Uterus (tissue), 4 donors: Measurements from ENCODE around the gene KRTAP4-9. TPM values are rescaled to one million over a fixed set of nuclear protein-coding genes. Genes with fewer than 3 reads are reported as not detected.
"Not testable (repeated sequence)": the region's sequence is repeated elsewhere in the genome, so short reads cannot be mapped to it uniquely, and the experiment has no call there.

Source experiments
- DNase-seq, 2 donors: peaks; one replicate each; pipeline ENCODE4 v3.0.0-alpha.2; 2019 to 2020
- H3K27ac ChIP-seq, 2 donors: fragments of 200-600 bp; sonication (generic); 1 replicate in 1 of 2; 2 replicates in 1 of 2; pipeline ENCODE4 v1.5.1; 2016 to 2018
- H3K27me3 ChIP-seq, 2 donors: fragments of 200-600 bp; sonication (generic); one replicate each; pipeline ENCODE4 v1.5.1; 2018 to 2019; ENCODE audit warnings: control low read depth in 1 of 2
- H3K36me3 ChIP-seq, 2 donors: fragments of 200-600 bp; sonication (generic); one replicate each; pipeline ENCODE4 v1.5.1; 2019; ENCODE audit warnings: control low read depth in 1 of 2
- H3K4me1 ChIP-seq, 2 donors: fragments of 200-600 bp; sonication (generic); one replicate each; pipeline ENCODE4 v1.5.1; 2018 to 2019; ENCODE audit warnings: control low read depth in 1 of 2
- H3K4me3 ChIP-seq, 2 donors: fragments of 200-600 bp; sonication (generic); 1 replicate in 1 of 2; 2 replicates in 1 of 2; pipeline ENCODE4 v1.5.1; 2018 to 2019; ENCODE audit warnings: mild to moderate bottlenecking in 1 of 2
- H3K9me3 ChIP-seq, 2 donors: fragments of 200-600 bp; sonication (generic); one replicate each; pipeline ENCODE4 v1.5.1; 2019; ENCODE audit warnings: control low read depth in 1 of 2
- POLR2A ChIP-seq, 2 donors: fragments of 450-650 bp; IDR thresholded peaks; one replicate each; pipeline ENCODE4 v1.6.1; 2016; ENCODE audit warnings: antibody characterized with exemption in 2 of 2, mild to moderate bottlenecking in 1 of 2, moderate library complexity in 1 of 2
- intact Hi-C: fragments of 100-400 bp; cut with DNase I; formaldehyde crosslinking; loops from one replicate; pipeline ENCODE4 v1.15.1; 2023; ENCODE audit warnings: low total_unique reads
- total RNA-seq, 4 donors: library from RNA; depleted of rRNA in 3 of 4; stranded (reverse); fragments of >200 nt in 3 of 4; gene quantifications; one replicate each; pipeline versions ENCODE4 v1.1.0 to v1.2.4, GENCODE V29; 2014 to 2023
- TF ChIP-seq, protein P1 (sequence below), 4 experiments: fragments of 200-600 bp in 2 of 4; fragments of 450-650 bp in 2 of 4; sonication (generic) in 2 of 4; IDR thresholded peaks; one replicate each; pipeline ENCODE4 v1.5.1; 2016 to 2019; ENCODE audit warnings: antibody characterized with exemption in 4 of 4, mild to moderate bottlenecking in 2 of 4, moderate library complexity in 1 of 4
- donor health status: DM: yes; HTN: yes; CAD: no.

KRTAP4-9 gene
- total RNA-seq, 4 donors from 2014 or later = not detected

DNA sequence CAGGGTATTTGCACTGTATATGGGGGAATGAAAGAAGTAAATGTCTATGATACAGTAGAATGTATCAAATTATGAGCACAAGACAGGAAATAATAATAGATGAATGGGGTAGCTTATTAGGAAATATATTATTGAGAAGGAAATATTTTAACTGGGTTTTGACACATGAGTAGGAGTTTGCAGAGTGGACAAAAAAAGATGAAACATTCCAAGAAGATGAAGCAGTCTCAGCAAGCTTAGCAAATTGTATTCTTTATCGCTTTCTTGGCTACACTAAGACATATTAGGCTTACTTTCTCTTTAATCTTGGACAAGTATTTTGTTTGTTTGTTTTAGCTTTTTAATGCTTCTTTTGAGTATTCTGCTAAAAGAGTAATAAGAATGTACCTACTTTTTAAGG lies 1.3 kb upstream of the KRTAP4-9 start:
- Histone ChIP-seq H3K9me3 (no peaks in the 10 kb centered on the region), H3K27me3 (no peaks in the 10 kb centered on the region), H3K36me3 (no peaks in the 10 kb centered on the region), H3K4me3 (no peak overlapping the region), H3K4me1 (no peaks in the 10 kb centered on the region), H3K27ac (no peak overlapping the region)
- no peak for DNase-seq
- intact Hi-C loops = no loop called here
- TF ChIP-seq, protein P1, sequence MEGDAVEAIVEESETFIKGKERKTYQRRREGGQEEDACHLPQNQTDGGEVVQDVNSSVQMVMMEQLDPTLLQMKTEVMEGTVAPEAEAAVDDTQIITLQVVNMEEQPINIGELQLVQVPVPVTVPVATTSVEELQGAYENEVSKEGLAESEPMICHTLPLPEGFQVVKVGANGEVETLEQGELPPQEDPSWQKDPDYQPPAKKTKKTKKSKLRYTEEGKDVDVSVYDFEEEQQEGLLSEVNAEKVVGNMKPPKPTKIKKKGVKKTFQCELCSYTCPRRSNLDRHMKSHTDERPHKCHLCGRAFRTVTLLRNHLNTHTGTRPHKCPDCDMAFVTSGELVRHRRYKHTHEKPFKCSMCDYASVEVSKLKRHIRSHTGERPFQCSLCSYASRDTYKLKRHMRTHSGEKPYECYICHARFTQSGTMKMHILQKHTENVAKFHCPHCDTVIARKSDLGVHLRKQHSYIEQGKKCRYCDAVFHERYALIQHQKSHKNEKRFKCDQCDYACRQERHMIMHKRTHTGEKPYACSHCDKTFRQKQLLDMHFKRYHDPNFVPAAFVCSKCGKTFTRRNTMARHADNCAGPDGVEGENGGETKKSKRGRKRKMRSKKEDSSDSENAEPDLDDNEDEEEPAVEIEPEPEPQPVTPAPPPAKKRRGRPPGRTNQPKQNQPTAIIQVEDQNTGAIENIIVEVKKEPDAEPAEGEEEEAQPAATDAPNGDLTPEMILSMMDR (IDR thresholded peaks at IDR 0.05) = no peak
- TF ChIP-seq POLR2A (IDR thresholded peaks at IDR 0.05) = no peak

DNA sequence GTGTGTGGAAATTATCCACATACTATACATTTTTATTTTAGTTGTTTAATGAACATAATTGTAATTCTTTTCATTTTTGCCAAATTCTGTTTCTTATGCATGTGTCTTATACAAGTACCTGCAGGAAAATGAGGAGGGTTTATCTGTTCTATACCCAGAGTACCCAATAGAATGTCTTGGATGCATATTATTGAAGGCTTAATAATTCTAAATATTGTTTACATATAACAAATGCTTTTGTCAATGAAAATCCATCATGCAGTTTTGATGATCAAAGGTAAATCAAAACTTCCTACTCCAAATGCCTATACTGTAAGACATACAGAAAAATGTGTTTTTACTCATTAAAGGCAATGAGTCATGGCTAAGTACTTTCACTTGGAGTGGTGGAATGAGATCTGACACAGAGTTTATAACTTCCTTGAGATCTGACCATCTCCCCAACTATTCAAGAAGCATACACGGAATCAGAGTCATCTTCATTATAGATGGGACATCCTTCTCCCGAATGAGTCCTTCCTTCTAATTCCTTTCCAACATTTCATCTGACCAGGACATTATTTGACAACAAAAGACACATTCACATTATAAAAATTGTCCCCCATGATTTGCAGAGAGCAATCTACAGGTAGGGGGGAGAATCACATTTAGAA lies 677 bp upstream of the KRTAP4-9 start:
- DNase-seq, intact Hi-C loops: not testable (repeated sequence)

GRCh38 chr17:41107941-41108450 lies 2.8 kb downstream of the KRTAP4-9 start:
- H3K36me3 ChIP-seq = no peaks in the 10 kb centered on the region
- no peak for DNase-seq
- H3K9me3 ChIP-seq = no peaks in the 10 kb centered on the region
- no peak overlapping the region for H3K4me3 ChIP-seq
- no peaks in the 10 kb centered on the region for H3K4me1 ChIP-seq
- H3K27ac ChIP-seq = no peak overlapping the region
- intact Hi-C loops = no loop called here
- no peak for TF ChIP-seq POLR2A (IDR thresholded peaks at IDR 0.05)
- TF ChIP-seq, protein P1 (IDR thresholded peaks at IDR 0.05) = no peak
- H3K27me3 ChIP-seq = no peaks in the 10 kb centered on the region

More for the DNA sequence above, 677 bp upstream of the KRTAP4-9 start:
- H3K4me1 ChIP-seq, H3K4me3 ChIP-seq, H3K27ac ChIP-seq, H3K9me3 ChIP-seq, H3K36me3 ChIP-seq, H3K27me3 ChIP-seq: not testable (repeated sequence)

DNA sequence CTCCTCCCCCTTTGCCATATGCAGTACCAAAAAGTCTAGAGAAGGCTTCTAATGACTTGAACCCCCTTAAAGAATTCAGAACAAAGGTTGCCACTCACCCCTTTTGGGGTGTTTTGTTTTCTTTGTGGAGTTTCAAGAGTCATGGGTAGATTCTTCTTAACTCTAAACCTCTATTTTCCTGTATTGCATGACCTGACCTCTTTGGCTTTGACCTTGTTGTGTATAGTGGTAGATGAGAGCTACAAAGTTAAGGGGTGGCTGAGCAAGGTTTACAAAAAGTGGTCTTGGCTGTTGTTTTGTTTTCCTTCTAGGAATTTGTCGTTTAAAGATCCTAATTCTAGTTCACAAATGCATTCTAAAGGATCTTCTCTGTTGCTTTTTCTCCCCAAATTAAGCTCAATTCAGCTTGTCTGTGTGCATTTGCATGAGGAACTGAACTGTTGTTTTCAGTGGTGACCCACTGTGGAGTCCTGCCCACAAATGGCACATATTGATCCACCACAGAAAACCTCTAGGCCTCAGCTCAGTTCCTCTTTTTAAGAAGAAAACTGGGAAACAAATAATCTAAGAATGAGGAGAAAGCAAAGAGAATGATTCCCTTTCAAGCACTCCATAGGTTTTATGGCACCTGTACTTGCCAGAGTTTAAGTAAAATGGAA lies 3.7 kb downstream of the KRTAP4-9 start:
- DNase-seq, intact Hi-C loops, H3K27ac ChIP-seq, H3K4me1 ChIP-seq, H3K36me3 ChIP-seq, H3K9me3 ChIP-seq, H3K27me3 ChIP-seq, H3K4me3 ChIP-seq: not testable (repeated sequence)

DNA sequence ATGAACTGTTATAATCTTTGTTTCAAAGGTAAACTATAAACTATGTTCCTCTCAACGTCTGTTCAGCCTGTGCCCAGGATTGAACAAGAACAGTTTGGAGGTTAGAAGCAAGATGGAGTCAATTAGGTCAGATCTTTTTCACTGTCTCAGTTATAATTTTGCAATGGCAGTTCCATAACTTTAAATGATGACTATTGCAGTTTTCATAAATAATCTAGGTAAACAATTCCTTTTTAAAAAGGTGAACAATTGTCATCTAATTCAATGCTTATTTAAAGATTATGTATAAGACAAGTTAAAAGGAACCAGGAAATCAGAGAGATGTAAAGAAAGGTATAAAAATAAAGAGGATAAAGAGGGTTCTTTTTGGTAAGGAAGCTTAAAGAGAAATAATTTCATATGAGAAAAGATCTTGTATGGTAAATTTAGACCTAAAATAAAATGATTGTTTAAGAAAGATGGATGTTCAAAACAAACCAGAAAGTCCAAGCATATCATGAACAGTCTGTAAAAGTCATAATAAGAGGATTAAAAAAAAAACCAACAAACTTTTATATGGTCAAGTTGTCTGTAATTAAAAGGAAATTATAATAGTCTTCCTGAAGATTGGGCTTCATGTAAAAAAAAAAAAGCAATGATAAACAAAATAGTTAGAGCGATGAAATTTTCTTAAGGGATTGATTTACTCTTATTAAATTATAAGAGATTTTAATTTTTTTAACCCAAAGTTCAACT lies 6.1 kb downstream of the KRTAP4-9 start:
- DNase-seq = no peak
- H3K9me3 ChIP-seq = no peaks in the 10 kb centered on the region
- TF ChIP-seq, protein P1 (IDR thresholded peaks at IDR 0.05) = no peak
- TF ChIP-seq POLR2A (IDR thresholded peaks at IDR 0.05) = no peak
- intact Hi-C loops = no loop called here
- H3K4me1 ChIP-seq = no peaks in the 10 kb centered on the region
- H3K4me3 ChIP-seq = no peak overlapping the region
- no peaks in the 10 kb centered on the region for H3K36me3 ChIP-seq
- no peaks in the 10 kb centered on the region for H3K27me3 ChIP-seq
- H3K27ac ChIP-seq = no peak overlapping the region

DNA sequence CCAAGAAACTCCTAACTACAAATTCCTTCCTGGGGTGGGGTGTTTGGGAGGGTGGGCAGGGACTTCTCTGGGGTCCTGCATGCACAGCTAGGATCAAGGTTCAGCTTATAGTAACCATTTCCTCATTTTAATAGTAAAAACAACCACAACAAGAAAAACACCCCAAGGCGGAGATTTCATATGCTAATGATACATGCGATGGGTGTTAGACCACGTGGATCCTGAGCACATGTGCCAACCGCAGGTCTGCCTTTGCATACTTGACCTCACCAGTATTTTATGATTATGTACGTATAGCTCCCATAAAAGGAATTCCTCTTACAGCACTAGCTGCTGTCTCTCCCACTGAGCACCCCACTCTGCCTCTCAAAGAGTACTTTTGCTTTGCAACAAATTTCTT lies 11.1 kb downstream of the KRTAP4-9 start:
- Histone ChIP-seq H3K4me3 (no peak overlapping the region), H3K27me3 (no peaks in the 10 kb centered on the region), H3K4me1 (no peaks in the 10 kb centered on the region), H3K27ac (no peak overlapping the region), H3K36me3 (no peaks in the 10 kb centered on the region), H3K9me3 (no peaks in the 10 kb centered on the region)
- DNase-seq = no peak
- intact Hi-C loops = no loop called here
- TF ChIP-seq POLR2A (IDR thresholded peaks at IDR 0.05) = no peak
- TF ChIP-seq, protein P1 (IDR thresholded peaks at IDR 0.05) = no peak

- H3K4me3 ChIP-seq, H3K9me3 ChIP-seq, H3K4me1 ChIP-seq, H3K27ac ChIP-seq, intact Hi-C loops, DNase-seq, H3K27me3 ChIP-seq, H3K36me3 ChIP-seq: not testable (repeated sequence)
These were observed 12.7 kb downstream of the KRTAP4-9 start, which contains the start of gene KRTAP4-11 for GRCh38 chr17:41117846-41118386. KRTAP4-11 (minus strand) TSS chr17:41118373; CDS start chr17:41118315, 58 bp downstream.
